DND-41 (cell line): ENCODE results near the gene SAMD4A.
A peak's percentile ranks its signal among the peaks of the same experiment; 100 is the strongest.

Experiments used
- ATAC-seq: fragments of 200-7000 bp; cut with Tn5 transposase; 3 replicates; pipeline ENCODE4 v1.9.1; 2021; ENCODE audit warnings: low read depth; ENCODE audit not compliant: insufficient read depth
- DNase-seq: peaks from one replicate; pipeline ENCODE4 v3.0.0-alpha.2; 2020
- H2AFZ ChIP-seq: 2 replicates; pipeline ENCODE4 v1.6.0; 2012; ENCODE audit warnings: low read depth, low read length
- H3K27ac ChIP-seq: 2 replicates; pipeline ENCODE4 v1.5.1; 2012; ENCODE audit warnings: low read length, inconsistent platforms
- H3K27me3 ChIP-seq: fragments of 200-600 bp; sonication (generic); 2 replicates; pipeline ENCODE4 v1.6.0; 2012; ENCODE audit warnings: low read length, mild to moderate bottlenecking, inconsistent platforms; ENCODE audit not compliant: insufficient read depth, poor library complexity
- H3K36me3 ChIP-seq: 2 replicates; pipeline ENCODE4 v1.5.1; 2012; ENCODE audit warnings: low read length, inconsistent platforms; ENCODE audit not compliant: insufficient read depth
- H3K4me1 ChIP-seq: 2 replicates; pipeline ENCODE4 v1.5.1; 2012; ENCODE audit warnings: mild to moderate bottlenecking, low read length; ENCODE audit not compliant: insufficient read depth
- H3K4me2 ChIP-seq: 2 replicates; pipeline ENCODE4 v1.6.0; 2012; ENCODE audit warnings: mild to moderate bottlenecking, moderate library complexity, low read length, inconsistent platforms; ENCODE audit not compliant: insufficient read depth
- H3K4me3 ChIP-seq, 2 experiments: fragments of 200-600 bp in 1 of 2; shearing (Covaris generic) in 1 of 2; 2 replicates each; pipeline ENCODE4 v1.5.1; 2012 to 2016; ENCODE audit warnings: inconsistent platforms in 2 of 2, low read length in 2 of 2, mild to moderate bottlenecking in 2 of 2, low read depth in 1 of 2, moderate library complexity in 1 of 2
- H3K79me2 ChIP-seq: 2 replicates; pipeline ENCODE4 v1.6.0; 2012; ENCODE audit warnings: low read length, inconsistent platforms; ENCODE audit not compliant: insufficient read depth
- H3K9ac ChIP-seq: 2 replicates; pipeline ENCODE4 v1.6.0; 2012; ENCODE audit warnings: low read depth, mild to moderate bottlenecking, inconsistent platforms, low read length, moderate library complexity
- H3K9me3 ChIP-seq: 2 replicates; pipeline ENCODE4 v1.5.1; 2012; ENCODE audit warnings: low read length, moderate library complexity, mild to moderate bottlenecking, inconsistent platforms; ENCODE audit not compliant: insufficient read depth, severe bottlenecking
- H4K20me1 ChIP-seq: 2 replicates; pipeline ENCODE4 v1.6.0; 2012; ENCODE audit warnings: low read length; ENCODE audit not compliant: insufficient read depth
- CTCF ChIP-seq: IDR thresholded peaks from 2 replicates; pipeline ENCODE4 v1.5.1; 2012; ENCODE audit warnings: borderline replicate concordance, low read length, moderate library complexity, mild to moderate bottlenecking; ENCODE audit not compliant: poor library complexity, severe bottlenecking; ENCODE audit errors: extremely low read depth
- EZH2 ChIP-seq: IDR thresholded peaks from 3 replicates; pipeline ENCODE4 v1.6.1; 2012; ENCODE audit warnings: borderline replicate concordance, low read depth, mild to moderate bottlenecking, moderate library complexity, low read length, inconsistent platforms; ENCODE audit not compliant: severe bottlenecking

The SAMD4A gene

DNA sequence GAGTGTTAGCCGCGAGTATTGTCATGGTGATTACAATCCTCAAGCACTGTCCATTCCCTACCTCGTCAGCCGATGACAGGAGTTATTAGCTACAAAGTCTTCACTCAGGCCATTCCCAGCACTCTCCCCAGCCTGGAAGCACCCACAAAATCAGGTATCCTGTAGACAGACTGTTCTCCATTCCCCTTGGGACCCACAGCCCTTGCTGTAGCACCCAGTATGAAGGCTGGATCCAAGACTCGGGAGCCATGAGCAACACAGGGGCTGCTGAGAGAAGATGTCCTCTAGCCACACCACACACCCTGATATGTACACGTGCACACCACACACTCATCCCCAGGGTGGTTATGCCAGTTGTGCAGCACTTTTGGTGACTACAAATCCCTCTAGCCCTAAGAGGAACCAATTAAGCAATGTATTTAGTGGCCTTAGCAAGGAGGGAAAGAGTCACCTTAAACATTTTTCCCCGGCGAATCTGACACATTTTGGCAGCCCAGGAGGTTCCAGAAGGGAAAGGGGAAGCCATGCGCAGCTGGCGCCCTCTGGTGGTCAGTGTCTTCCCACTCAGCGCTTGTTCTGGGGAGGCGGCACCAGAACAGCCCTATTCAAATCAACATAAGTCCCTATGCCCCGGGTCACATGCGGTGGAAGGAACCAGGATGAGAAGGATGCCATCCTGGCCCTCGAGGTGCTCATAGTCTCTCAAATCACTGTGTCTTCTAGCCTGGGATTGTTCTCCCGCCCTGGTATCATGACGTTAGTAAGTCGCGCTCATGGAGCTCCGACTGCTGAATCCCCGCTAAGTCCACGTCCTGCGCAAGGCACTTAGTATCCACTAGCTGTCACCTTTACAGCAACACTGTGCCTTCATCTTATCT lies 238.8 kb downstream of the SAMD4A start:
- no peak for TF ChIP-seq EZH2
- peak; percentile 94 for TF ChIP-seq CTCF
- H3K9ac ChIP-seq = no peak overlapping the region
- H2AFZ ChIP-seq = peak overlapping the region; percentile 46
- no peak overlapping the region for H3K27ac ChIP-seq
- ATAC-seq = peak; percentile 92
- H3K4me3 ChIP-seq = peak overlapping the region in 1 of 2 experiments; percentile 23; a peak in 1 of 4 replicates
- no peaks in the 10 kb centered on the region for H4K20me1 ChIP-seq
- H3K9me3 ChIP-seq = no peaks in the 10 kb centered on the region
- peaks cover 7% of the 10 kb centered on the region; the same call in 1 of the 2 replicates for H3K4me1 ChIP-seq
- peak; percentile 74 for DNase-seq
- H3K27me3 ChIP-seq = no peaks in the 10 kb centered on the region
- no peaks in the 10 kb centered on the region for H3K79me2 ChIP-seq
- no peaks in the 10 kb centered on the region for H3K36me3 ChIP-seq
- H3K4me2 ChIP-seq = peak overlapping the region; percentile 49; the same call in 1 of the 2 replicates

- Histone ChIP-seq H3K4me3 (no peak overlapping the region), H3K9ac (no peak overlapping the region), H3K79me2 (no peaks in the 10 kb centered on the region), H3K9me3 (no peaks in the 10 kb centered on the region), H3K27me3 (peaks cover 3% of the 10 kb centered on the region), H4K20me1 (no peaks in the 10 kb centered on the region), H2AFZ (no peak overlapping the region), H3K36me3 (no peaks in the 10 kb centered on the region), H3K27ac (no peak overlapping the region), H3K4me1 (peaks cover 7% of the 10 kb centered on the region; the same call in 1 of the 2 replicates), H3K4me2 (no peak overlapping the region)
- no peak for TF ChIP-seq EZH2
- no peak for TF ChIP-seq CTCF
- DNase-seq (no peak), ATAC-seq (no peak)
Measured at GRCh38 chr14:54806616-54807015, 239.7 kb downstream of the SAMD4A start.

DNA sequence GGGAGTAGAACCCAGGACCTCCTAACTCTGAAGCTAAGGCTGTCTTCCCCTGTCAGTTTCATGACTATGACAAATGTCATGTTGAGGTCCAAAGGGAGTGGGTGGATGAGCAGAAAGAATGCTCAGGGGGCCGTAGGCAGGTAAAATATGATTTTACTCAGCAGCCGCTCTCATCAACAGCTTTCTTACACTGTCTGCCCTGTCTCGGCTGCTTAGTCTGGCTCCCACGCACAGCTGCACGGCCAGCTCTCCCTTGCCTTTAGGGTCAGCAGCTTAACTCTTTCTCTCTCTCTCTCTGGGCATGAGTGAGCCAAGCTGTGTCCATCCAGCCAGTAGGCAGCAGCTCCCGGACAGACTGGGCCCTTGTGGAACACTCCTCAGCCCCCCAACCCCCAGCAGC lies 240.5 kb downstream of the SAMD4A start:
- no peak for TF ChIP-seq CTCF
- TF ChIP-seq EZH2 = no peak
- Histone ChIP-seq H3K4me2 (no peak overlapping the region), H2AFZ (no peak overlapping the region), H3K9me3 (no peaks in the 10 kb centered on the region), H3K36me3 (no peaks in the 10 kb centered on the region), H3K27me3 (peaks cover 4% of the 10 kb centered on the region), H3K4me1 (peaks cover 7% of the 10 kb centered on the region; the same call in 1 of the 2 replicates), H3K9ac (no peak overlapping the region), H4K20me1 (no peaks in the 10 kb centered on the region), H3K79me2 (no peaks in the 10 kb centered on the region), H3K4me3 (no peak overlapping the region), H3K27ac (no peak overlapping the region)
- ATAC-seq = no peak
- DNase-seq = no peak
